Right renal pelvis (tissue), 4 donors: ENCODE data around the gene RNF186. TPM values are rescaled to one million over a fixed set of nuclear protein-coding genes. Genes with fewer than 3 reads are reported as not detected.

Experiments
- DNase-seq, 4 donors: peaks; one replicate each; pipeline ENCODE4 v3.0.0-alpha.2; 2013; ENCODE audit warnings: low read depth in 4 of 4, low spot score in 3 of 4, missing footprints in 1 of 4
- polyA plus RNA-seq, 4 donors: library from polyadenylated mRNA; unstranded; fragments of 120-200 nt; gene quantifications; one replicate each; pipeline ENCODE4 v1.2.1, GENCODE V29; 2013; ENCODE audit not compliant: insufficient read length in 4 of 4

Gene RNF186
- polyA plus RNA-seq, 4 donors, result 0.33 to 0.37 (median 0.34) TPM; not detected in 1

DNA sequence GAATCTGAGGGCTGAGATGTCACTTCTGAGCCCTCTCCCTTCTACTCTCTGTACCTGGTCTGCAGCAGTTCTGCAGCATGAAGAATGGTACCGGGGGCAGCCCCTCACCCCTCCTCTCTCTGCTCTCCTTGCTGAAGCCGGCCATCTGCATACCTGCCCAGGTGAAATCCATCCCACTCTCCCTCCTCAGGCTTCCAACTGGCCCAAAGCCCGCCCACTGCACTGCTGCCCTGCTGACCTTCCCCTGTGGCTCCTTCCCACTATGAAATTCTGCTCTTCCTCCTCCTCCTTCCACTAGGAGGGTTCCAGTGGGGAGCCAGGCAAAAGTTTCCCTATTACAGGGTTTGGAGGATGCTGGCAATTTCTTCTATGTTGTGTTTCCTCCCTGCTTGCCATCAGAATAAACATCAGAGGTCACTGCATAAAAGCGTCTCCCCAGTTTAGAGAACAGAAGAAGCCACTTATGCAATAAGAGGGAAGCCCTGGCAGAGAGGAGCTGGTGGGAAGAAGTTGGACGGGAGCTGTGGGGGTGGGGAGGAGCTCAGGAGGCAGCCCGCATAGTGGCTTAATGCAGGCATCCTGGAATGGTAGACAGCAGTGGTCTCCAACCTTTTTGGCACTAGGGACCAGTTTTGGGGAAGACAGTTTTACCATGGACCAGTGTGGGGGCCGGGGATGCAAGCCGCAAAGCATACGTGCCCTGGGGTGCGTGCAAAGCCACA, 45.7 kb downstream of the RNF186 start:
- DNase-seq, result no peak

DNA sequence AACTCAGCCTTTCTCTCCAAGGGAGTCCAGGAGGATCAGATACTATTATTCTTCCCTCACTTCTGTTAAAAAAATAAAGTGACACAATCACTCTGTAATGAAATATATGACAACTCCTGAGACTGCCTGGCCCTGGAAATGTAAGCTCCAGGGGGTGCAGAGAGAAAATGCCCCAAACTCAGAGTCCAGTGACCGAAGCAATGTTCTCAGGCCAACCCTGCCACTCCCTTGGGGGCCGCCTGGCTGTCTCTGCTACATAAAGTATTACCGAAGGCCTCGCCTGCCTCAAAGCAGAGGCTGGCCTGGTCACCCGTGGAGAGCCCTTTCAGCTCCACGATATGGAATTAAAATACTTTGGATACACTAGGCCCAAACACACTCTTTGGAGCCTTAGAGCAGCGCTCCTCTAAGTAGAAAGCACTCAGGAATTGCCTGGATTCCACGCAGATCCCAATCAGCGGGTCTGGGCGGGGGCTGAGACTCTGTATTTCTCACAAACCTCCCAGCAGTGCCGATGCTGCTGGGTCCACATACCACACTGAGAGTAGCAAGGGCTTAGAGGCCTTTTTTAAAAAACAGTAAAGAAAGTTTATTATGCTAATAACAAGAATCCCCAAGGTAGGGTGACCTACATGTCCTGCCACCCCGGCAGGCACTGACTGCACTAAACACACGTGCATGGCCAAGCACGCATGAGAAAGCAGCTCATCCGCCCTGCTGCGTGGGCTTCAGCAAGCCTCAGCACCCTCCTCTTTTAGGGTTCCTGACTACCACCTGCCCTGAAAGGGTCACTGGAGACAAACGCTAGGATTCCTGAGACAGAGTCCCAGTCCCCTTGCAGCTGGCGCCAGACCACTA, 46.5 kb downstream of the RNF186 start:
- DNase-seq, result no peak

DNA sequence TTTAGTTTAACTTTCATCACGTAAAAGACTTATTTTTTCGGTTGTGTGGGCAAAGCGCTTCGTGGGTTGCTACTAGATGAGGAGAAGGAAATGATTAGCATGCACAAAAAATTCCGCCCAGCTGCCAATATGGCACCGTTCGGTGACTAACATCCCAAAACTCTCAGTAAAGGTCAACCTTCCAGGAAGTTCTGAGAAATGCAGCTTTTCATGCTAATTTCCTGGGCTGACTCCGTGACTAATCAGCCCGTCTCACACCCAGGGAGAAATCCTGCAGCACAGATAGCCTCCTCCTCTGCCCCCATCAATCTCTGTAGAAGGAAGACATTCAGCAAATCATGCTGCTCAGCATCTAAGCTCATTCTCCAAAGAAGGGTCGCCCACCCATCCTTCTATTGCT, 49.5 kb downstream of the RNF186 start:
- DNase-seq, result no peak

DNA sequence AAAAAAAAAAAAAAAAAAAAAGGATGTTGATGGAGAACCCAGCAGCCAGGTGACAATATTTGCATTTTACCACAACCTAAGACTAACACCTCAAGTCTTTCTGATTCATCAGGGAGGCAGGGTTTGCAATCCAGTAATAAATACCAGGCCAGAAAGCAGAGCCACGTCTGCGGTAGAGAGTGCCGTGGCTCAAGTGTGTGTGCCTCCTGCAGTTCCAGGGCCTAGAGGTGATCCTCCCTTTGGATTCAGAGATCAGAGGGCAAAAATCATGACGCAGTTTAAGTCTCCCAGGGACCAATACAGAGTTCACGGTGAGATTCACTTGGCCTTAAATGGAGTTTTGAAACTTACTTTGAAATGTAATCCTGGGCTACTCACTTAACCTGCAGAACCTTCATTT, 50.2 kb downstream of the RNF186 start:
- no peak for DNase-seq

Other genes starting within 250 kb of the RNF186 start
- gene NBL1, start 171.0 kb downstream of the RNF186 start, polyA plus RNA-seq, result 10 to 100 TPM; 21.6 to 33.7 (median 26.3) TPM
- 1 to 10 TPM; 1.3 to 2.8 (median 1.4) TPM for gene HTR6, start 150.4 kb downstream of the RNF186 start, polyA plus RNA-seq
- gene TMCO4, start 15.4 kb downstream of the RNF186 start, polyA plus RNA-seq, result 10 to 100 TPM; 15.5 to 21.7 (median 19.2) TPM
- 10 to 100 TPM; 16.3 to 22.3 (median 18.1) TPM for gene OTUD3, start 67.1 kb upstream of the RNF186 start, polyA plus RNA-seq
- gene PLA2G2E, start 108.3 kb upstream of the RNF186 start, polyA plus RNA-seq, result not detected
- gene PLA2G2A, start 164.3 kb upstream of the RNF186 start, polyA plus RNA-seq, result under 1 TPM in 1 of 4 donors, not detected in 3; 0.27 TPM